Osteocyte (in vitro differentiated cells): ENCODE measurements around the gene ITGB6. TPM values are rescaled to one million over a fixed set of nuclear protein-coding genes. Genes with fewer than 3 reads are reported as not detected.

ENCODE experiments used
- DNase-seq: peaks from one replicate; pipeline ENCODE4 v3.0.0; 2021; ENCODE audit warnings: mixed read lengths; ENCODE audit not compliant: unreplicated experiment; ENCODE audit errors: extremely low spot score
- H3K27ac Mint-ChIP-seq: one replicate; pipeline ENCODE4 v1.8.0; 2021; ENCODE audit warnings: mild to moderate bottlenecking, mixed read lengths; ENCODE audit not compliant: unreplicated experiment
- H3K27me3 Mint-ChIP-seq: one replicate; pipeline ENCODE4 v1.8.0; 2021; ENCODE audit warnings: mixed read lengths; ENCODE audit not compliant: unreplicated experiment
- H3K36me3 Mint-ChIP-seq: one replicate; pipeline ENCODE4 v1.8.0; 2021; ENCODE audit warnings: mixed read lengths; ENCODE audit not compliant: unreplicated experiment
- H3K4me1 Mint-ChIP-seq: one replicate; pipeline ENCODE4 v1.8.0; 2021; ENCODE audit warnings: mixed read lengths; ENCODE audit not compliant: unreplicated experiment
- H3K4me3 Mint-ChIP-seq: one replicate; pipeline ENCODE4 v1.8.0; 2021; ENCODE audit warnings: mild to moderate bottlenecking, moderate library complexity, mixed read lengths; ENCODE audit not compliant: unreplicated experiment
- H3K9me3 Mint-ChIP-seq: one replicate; pipeline ENCODE4 v1.8.0; 2021; ENCODE audit warnings: mixed read lengths; ENCODE audit not compliant: unreplicated experiment
- total RNA-seq: library from RNA; stranded (reverse); gene quantifications from 2 replicates; pipeline ENCODE4 v1.2.1, GENCODE V29; 2021
- TF ChIP-seq, protein P1 (sequence below): fragments of 200-600 bp; sonication (generic); IDR thresholded peaks from 2 replicates; pipeline ENCODE4 v1.5.0; 2021; ENCODE audit warnings: antibody characterized with exemption, mild to moderate bottlenecking, moderate library complexity

The ITGB6 gene
- total RNA-seq, 1 donor from 2014 or later: 0.13 TPM

DNA sequence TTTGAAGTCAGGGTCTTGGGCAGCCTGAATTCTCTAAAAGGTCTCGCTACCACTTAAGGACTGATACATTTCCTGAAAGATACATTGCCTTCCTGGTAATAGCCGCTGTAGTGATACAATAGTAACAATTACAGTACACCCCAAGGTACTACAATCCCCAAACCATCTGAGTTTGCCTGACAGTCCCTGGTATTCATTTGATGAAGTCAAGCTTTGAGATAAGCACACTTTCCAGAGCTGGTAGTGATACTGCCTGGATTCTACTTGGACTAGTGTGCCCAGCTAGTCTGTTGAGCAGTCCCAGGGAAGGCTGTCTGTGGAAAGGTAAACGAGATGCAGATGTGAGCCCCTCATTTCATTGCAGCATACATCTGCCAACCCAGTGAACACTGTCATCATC is 24.4 kb upstream of the ITGB6 start:
- H3K27me3 Mint-ChIP-seq: no peaks in the 10 kb centered on the region
- no peaks in the 10 kb centered on the region for H3K9me3 Mint-ChIP-seq
- H3K36me3 Mint-ChIP-seq: no peaks in the 10 kb centered on the region
- H3K4me1 Mint-ChIP-seq: peaks cover 95% of the 10 kb centered on the region
- peak overlapping the region; percentile 98 for H3K27ac Mint-ChIP-seq
- TF ChIP-seq, protein P1, sequence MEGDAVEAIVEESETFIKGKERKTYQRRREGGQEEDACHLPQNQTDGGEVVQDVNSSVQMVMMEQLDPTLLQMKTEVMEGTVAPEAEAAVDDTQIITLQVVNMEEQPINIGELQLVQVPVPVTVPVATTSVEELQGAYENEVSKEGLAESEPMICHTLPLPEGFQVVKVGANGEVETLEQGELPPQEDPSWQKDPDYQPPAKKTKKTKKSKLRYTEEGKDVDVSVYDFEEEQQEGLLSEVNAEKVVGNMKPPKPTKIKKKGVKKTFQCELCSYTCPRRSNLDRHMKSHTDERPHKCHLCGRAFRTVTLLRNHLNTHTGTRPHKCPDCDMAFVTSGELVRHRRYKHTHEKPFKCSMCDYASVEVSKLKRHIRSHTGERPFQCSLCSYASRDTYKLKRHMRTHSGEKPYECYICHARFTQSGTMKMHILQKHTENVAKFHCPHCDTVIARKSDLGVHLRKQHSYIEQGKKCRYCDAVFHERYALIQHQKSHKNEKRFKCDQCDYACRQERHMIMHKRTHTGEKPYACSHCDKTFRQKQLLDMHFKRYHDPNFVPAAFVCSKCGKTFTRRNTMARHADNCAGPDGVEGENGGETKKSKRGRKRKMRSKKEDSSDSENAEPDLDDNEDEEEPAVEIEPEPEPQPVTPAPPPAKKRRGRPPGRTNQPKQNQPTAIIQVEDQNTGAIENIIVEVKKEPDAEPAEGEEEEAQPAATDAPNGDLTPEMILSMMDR: no peak
- no peak for DNase-seq
- no peak overlapping the region for H3K4me3 Mint-ChIP-seq

DNA sequence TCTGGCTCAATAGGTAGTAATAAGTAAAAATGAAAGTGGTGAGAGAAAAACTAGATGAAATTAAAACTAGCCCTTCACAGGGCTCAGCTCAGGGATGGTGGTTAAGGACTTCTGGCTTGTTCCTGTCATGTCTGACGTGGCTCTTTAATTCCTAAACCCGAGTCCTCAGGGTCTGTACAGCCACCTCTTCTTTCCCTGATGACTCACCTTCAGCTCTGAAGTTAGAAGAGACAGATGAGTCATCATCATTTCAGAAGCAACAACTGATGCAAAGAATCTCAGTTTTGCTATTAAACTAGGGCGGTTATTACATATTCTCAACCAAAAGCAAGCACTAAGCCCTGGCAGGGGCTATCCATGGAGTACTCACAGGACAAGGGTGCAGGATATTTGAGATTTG is 24.0 kb upstream of the ITGB6 start:
- no peaks in the 10 kb centered on the region for H3K27me3 Mint-ChIP-seq
- H3K4me1 Mint-ChIP-seq: peaks cover 94% of the 10 kb centered on the region

DNA sequence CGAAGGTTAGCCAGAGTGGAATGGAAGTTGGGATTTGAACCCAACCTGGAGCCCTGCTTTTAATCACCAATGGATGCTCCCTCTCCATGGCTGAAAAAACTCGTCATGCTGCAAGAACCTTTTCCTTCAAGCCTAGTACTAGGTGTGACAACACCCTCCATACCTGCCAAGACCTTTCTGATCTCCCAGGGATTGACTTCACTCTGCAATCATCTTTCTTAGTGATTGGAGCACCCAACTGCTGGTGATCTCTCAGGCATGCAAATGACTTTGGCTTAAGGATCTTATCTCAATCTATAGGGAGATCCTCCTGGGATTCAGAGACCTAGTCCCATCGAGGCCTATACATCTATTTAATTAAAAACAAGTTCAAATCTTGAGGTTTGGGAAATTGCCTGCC is 23.5 kb upstream of the ITGB6 start:
- TF ChIP-seq, protein P1: no peak
- no peak for DNase-seq
- no peaks in the 10 kb centered on the region for H3K36me3 Mint-ChIP-seq
- H3K4me3 Mint-ChIP-seq: no peak overlapping the region
- H3K4me1 Mint-ChIP-seq: peaks cover 89% of the 10 kb centered on the region
- no peaks in the 10 kb centered on the region for H3K27me3 Mint-ChIP-seq
- H3K27ac Mint-ChIP-seq: peak overlapping the region; percentile 98
- no peaks in the 10 kb centered on the region for H3K9me3 Mint-ChIP-seq

More for the DNA sequence above, 24.0 kb upstream of the ITGB6 start:
- TF ChIP-seq, protein P1: no peak
- no peaks in the 10 kb centered on the region for H3K9me3 Mint-ChIP-seq
- H3K4me3 Mint-ChIP-seq: peak overlapping the region; percentile 36
- DNase-seq: no peak
- peak overlapping the region; percentile 98 for H3K27ac Mint-ChIP-seq
- H3K36me3 Mint-ChIP-seq: no peaks in the 10 kb centered on the region

DNA sequence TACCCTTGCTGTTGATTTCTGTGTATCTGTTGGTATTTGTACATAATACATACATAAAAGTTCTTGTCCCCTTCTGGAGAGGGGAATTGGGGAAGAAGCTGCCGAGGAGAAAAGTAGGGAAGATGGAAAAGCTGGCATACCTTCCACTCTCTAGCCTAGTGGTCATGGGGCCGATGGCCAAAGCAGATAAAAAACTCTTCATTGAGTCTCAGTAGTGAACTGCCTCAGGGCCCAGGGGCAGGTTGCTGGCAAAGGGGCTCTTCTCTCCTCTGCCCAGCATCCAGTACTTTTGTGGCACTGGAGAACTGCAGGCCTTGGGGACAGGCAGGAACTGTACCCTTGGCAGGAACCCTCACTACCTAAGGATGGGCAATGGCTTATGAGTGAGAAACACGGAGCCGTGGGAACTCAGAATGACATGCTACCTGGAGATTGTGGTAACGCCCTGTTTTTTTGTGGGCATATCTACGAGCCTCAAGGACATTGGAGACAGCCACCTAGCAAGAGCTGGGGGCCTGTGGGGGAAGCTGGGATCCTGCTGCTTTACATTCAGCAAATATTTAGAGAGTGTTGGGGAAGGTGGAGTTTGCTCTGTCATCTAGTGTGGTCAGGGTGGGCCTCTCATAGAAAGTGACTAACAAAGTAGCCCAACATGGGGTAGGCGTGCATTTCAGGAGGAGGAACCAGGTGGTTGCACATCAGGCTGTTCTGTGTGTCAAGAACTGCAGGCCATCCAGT is 22.6 kb upstream of the ITGB6 start:
- no peaks in the 10 kb centered on the region for H3K27me3 Mint-ChIP-seq
- TF ChIP-seq, protein P1: no peak
- no peaks in the 10 kb centered on the region for H3K36me3 Mint-ChIP-seq
- peaks cover 81% of the 10 kb centered on the region for H3K4me1 Mint-ChIP-seq
- H3K4me3 Mint-ChIP-seq: no peak overlapping the region
- H3K27ac Mint-ChIP-seq: peak overlapping the region; percentile 98
- DNase-seq: no peak
- H3K9me3 Mint-ChIP-seq: no peaks in the 10 kb centered on the region

DNA sequence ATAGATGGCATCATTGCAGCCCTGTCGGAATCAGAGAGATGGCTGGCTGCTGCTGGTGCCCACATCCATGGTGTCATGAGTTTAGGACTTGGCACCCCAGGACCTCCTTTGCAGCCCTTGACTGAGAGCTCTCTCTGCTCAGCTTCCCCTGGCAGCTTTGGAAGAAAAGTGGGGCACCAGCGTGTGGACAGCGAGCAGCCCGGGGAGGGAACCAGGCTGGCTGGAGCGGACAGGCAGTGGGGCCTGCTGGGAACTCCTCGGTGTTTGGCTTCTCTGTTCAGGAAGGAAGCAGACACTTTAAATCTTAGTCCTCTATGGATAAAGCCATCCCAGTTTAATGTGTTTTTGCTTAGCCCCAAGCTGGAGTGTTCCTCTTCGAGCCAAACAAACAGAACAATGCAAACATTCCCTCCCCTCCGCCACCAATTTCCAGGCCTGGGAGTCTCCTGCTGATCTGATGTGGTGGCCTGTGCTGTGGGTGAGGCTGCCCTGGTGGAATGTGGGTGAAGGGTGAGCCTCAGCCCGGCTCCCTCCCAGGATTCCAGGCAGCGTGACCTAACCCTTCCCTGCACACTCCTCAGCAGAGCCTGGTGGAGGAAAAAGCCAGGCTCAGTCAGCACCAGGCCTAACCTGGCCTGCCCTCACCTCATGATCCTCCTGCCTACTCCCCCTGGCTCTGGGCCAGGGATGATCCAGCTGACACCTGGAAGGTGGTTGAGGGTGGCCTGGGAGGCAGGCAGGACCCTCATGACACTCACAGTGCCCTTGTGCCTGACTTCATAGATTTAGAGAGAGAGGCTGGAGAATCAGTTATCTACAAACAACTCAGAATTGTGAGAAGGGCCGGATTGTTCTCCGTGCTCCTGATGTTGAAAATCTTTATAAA is 21.6 kb upstream of the ITGB6 start:
- no peaks in the 10 kb centered on the region for H3K27me3 Mint-ChIP-seq
- DNase-seq: no peak
- H3K9me3 Mint-ChIP-seq: peaks cover 4% of the 10 kb centered on the region
- peaks cover 74% of the 10 kb centered on the region for H3K4me1 Mint-ChIP-seq
- TF ChIP-seq, protein P1: no peak
- H3K36me3 Mint-ChIP-seq: no peaks in the 10 kb centered on the region
- H3K27ac Mint-ChIP-seq: peak overlapping the region; percentile 98
- no peak overlapping the region for H3K4me3 Mint-ChIP-seq
